Fibroblast of skin of scalp (primary cell): Measurements from ENCODE around the gene PCDHGA4. TPM values are rescaled to one million over a fixed set of nuclear protein-coding genes. Genes with fewer than 3 reads are reported as not detected.
"Not testable (repeated sequence)": the region's sequence is repeated elsewhere in the genome, so short reads cannot be mapped to it uniquely, and the experiment has no call there.

Source experiments
- DNase-seq: peaks from one replicate; pipeline ENCODE4 v3.0.0-alpha.2; 2013
- polyA plus RNA-seq, 2 experiments: library from polyadenylated mRNA; unstranded; fragments of 120-200 nt; gene quantifications; one replicate each; pipeline ENCODE4 v1.2.1, GENCODE V29; 2013; ENCODE audit not compliant: insufficient read length in 2 of 2

PCDHGA4 gene
- polyA plus RNA-seq (2013, experiment 1 of 2; ENCODE audit: insufficient read length), result 3.5 TPM
- polyA plus RNA-seq (2013, experiment 2 of 2; ENCODE audit: insufficient read length), result 3.5 TPM

- peak; percentile 27 for DNase-seq
These were observed at the start of gene PCDHGA4 for GRCh38 chr5:141354900-141355469. Gene PCDHGA4 (plus strand): TSS chr5:141355021. CDS start chr5:141355108, 87 bp downstream.

DNA sequence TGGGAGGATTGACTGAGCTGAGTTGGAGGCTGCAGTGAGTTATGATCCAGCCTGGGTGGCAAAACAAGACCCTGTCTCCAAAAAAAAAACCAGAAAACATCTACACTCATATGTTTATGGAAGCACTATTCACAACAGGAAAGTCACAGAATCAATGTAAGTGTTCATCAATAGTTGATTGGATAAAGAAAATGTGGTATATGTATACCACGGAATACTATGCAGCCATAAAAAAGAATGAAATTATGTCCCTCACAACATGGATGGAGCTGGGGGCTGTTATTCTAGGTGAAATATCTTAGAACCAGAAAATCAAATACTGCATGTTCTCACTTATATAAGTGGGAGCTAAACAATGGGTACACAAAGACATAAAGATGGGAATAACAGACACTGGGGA lies 48.2 kb upstream of the PCDHGA4 start:
- no peak for DNase-seq

GRCh38 chr5:141313711-141314110 lies 41.1 kb upstream of the PCDHGA4 start:
- no peak for DNase-seq

- not testable (repeated sequence) for DNase-seq
These were observed 37.9 kb upstream of the PCDHGA4 start for GRCh38 chr5:141316963-141317362.

DNA sequence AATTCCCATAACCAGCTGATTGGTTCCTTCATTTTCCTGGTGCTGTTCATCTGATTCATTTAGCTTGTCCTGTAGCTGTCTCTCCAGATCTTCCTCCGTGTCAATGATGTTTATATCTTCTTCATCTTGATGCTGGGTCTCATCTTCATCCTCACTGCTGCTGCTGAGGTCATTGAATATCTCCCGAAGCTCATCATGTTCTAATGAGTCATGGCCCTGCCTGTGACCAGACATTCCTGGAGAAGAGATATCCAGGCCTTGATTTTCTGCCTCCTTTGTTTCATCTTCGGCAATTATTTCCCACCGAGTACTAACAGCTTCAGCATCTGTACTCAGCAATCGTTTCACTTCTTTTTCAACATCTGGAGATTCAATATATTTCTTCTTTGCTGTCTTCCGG lies 35.6 kb upstream of the PCDHGA4 start:
- no peak for DNase-seq

DNA sequence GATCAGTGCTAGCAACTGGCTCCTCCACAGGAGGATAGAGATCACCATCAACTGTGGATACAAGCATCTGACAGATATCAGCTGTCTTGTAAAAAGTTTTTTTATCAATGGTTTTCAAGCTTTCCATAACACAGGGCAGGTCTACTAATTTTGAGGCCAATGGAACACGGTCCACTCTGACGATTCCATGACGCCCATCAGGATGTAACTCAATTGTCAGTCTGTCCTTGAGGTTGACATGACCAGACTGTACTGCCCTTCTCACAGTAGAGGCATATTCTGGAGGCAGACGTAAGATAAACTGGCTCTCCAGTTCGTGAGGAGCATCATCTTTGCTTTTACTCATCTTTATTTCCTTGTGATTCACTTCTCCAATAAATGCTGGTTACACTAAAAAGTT lies 35.1 kb upstream of the PCDHGA4 start:
- DNase-seq, result no peak

DNA sequence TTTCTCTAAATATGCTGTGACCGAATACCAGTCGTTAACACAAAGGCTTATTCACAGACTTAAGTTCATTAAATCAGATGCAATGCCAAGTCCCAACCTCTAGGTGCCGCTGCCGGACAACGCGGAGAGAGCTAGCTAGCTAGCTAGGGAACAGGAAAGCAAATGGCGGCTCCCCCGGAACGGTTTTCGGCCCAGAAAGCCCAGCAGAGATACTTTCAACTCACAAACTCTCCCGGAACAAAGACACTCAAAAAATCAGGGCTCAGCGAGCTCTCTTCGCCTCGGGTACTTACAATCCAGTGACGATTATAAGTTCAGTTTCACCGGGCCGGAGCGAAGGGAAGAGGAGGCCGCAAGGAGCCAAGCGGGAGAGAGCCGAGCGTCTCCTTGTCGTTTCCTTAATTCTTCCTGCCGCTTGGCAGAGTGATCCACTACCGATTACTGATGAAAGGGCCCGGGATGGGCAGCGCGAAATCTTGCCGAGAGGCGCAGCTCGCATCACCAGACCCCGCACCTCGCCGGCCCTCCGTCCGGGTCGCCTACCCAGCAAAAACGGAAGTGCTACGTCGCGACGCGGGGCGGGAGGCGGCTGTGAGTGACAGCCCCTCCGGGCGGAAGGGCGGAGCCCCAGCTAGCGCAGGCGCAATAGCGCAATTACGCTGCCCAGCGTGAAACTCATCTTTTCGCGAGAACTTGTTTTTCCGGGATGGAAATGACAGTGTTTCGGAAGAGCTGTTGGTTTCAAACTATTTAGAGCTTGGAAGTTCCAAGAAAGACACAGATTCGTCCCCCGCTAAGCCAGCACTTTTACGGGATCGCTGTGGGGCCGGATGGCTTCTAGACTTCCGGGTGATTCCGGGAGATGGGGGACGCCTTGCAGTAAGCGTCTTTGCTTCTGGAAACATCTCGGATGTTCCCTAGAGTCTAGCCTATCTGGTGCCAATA lies 34.3 kb upstream of the PCDHGA4 start, which contains the start of gene TAF7:
Gene TAF7 (minus strand): TSS at position 560 of the 945 bp plus-strand sequence. CDS start 740 bp downstream, outside the sequence.
- peak; percentile 94 for DNase-seq

DNA sequence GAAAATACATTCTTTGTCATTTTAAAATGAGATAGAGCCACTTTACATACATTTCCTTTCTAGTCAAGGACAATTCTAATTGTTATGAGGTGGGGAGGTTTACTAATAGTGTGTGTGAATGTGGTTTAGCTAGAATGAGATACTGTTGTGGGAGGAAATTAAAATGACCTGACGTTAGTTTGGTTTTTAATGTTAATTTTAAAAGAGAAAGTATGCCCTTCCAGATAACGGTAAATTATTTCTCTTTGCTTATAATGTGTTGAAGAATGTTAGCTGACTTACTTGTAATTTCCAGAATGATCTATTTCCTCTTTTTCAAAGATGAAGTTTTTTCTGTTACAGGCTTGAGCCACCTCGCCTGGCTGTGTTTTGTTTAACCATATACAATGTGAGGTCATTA lies 32.6 kb upstream of the PCDHGA4 start:
- DNase-seq, result no peak

DNA sequence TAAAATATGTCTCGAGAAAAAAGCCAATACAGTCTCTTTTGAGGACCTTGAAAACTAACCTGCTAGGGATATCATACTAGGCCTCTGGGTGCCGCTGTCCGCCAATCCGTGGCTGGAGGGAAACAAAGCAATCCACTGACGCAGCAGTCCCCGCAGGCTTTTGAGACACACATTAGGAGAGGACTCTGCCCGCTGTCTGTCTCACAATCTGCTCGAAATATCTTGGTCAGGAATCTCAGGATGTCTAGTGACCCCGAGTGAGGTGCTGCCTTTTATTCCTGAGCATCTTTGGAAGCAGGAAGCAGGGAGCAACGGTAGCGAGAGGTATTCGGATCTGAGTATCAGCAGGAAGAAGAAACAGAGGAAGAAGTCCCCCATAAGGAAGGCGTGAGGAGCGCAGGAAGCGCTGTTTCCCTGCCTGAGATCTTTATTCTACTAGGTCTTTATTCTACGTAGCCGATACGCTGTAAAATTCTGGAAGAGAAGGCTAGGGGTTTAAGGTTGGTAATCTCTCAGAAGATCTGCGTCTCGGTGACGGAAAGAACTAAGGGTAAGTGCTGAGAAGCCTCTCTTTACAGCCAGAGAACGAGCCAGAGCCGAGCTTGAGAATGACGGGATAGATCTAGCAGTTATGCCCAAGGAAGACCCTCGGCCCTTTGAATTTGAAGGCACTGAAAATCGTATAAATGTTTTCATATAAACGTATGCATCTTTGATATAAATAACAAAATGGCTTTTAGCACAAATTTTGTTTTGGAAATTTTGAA lies 28.6 kb upstream of the PCDHGA4 start:
- peak; percentile 76 for DNase-seq

- DNase-seq, result no peak
These were observed 26.6 kb upstream of the PCDHGA4 start for GRCh38 chr5:141328231-141328630.

GRCh38 chr5:141330299-141331080 lies 24.3 kb upstream of the PCDHGA4 start, which contains the start of gene PCDHGA1:
Gene PCDHGA1 (plus strand): TSS chr5:141330514.
- DNase-seq, result peak; percentile 36

DNA sequence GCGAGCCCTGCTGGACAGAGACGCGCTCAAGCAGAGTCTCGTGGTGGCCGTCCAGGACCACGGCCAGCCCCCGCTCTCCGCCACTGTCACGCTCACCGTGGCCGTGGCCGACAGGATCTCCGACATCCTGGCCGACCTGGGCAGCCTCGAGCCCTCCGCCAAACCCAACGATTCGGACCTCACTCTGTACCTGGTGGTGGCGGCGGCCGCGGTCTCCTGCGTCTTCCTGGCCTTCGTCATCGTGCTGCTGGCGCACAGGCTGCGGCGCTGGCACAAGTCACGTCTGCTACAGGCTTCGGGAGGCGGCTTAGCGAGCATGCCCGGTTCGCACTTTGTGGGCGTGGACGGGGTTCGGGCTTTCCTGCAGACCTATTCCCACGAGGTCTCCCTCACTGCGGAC lies 22.2 kb upstream of the PCDHGA4 start:
- not testable (repeated sequence) for DNase-seq

DNA sequence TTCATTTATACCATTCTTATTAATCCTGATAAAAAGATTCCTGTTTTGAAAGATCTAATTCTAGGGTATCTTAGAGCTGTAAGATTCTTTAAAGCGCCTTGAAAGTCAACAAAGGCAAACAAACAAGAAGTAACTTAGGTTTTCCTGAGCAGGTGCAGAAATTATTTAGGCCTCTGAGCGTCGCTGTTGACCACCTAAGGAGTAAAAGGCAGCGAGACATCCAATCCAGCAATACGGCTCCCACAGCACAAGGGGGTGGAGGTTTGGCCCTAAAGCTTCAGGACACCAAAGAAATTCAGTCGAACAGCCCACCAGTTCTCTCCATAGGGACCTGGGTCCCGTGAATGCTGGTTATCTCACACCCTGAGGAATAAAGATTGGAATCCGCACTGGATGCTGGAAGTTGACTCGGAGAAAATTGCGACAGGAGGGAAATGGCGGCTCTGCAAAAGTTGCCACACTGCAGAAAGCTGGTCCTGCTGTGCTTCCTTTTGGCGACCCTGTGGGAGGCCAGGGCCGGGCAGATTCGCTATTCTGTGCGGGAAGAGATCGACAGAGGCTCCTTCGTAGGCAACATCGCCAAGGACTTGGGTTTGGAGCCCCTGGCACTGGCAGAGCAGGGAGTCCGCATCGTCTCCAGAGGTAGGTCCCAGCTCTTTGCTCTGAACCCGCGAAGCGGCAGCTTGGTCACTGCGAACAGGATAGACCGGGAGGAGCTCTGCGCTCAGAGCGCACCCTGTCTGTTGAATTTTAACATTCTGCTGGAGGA lies 16.1 kb upstream of the PCDHGA4 start, which contains the start of gene PCDHGA2:
Gene PCDHGA2 (plus strand): TSS at position 223 of the 769 bp plus-strand sequence.
- DNase-seq, result peak; percentile 65

DNA sequence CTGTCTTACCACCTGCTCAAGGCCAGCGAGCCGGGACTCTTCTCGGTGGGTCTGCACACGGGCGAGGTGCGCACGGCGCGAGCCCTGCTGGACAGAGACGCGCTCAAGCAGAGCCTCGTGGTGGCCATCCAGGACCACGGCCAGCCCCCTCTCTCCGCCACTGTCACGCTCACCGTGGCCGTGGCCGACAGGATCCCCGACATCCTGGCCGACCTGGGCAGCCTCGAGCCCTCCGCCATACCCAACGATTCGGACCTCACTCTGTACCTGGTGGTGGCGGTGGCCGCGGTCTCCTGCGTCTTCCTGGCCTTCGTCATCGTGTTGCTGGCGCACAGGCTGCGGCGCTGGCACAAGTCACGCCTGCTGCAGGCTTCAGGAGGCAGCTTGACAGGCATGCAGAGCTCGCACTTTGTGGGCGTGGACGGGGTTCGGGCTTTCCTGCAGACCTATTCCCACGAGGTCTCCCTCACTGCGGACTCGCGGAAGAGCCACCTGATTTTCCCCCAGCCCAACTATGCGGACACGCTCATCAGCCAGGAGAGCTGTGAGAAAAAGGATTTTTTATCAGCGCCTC lies 14.0 kb upstream of the PCDHGA4 start:
- DNase-seq, result not testable (repeated sequence)

DNA sequence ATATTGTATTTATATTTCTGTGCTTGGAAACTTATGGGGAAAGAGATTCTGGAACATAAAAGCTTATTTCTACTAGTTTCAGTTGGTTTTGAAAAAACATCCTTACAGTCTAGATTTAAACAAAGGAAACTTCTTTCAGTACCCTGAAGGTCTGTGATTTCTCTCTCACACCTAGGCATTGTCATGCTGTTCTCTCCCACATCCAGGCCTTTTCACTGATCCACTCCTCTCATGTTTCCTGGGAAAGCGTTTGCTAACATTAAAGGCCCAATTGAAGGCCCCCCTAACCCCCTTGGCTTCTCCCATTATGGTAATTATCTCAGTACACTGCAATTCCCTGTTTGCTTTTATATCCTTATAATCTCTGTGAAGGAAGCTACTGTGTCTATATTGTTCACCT lies 12.0 kb upstream of the PCDHGA4 start:
- DNase-seq, result no peak

- DNase-seq, result peak; percentile 64
These were observed 11.4 kb upstream of the PCDHGA4 start, which contains the start of gene PCDHGA3 for GRCh38 chr5:141343242-141343952. Gene PCDHGA3 (plus strand): TSS chr5:141343829. CDS start chr5:141344034, 205 bp downstream.

DNA sequence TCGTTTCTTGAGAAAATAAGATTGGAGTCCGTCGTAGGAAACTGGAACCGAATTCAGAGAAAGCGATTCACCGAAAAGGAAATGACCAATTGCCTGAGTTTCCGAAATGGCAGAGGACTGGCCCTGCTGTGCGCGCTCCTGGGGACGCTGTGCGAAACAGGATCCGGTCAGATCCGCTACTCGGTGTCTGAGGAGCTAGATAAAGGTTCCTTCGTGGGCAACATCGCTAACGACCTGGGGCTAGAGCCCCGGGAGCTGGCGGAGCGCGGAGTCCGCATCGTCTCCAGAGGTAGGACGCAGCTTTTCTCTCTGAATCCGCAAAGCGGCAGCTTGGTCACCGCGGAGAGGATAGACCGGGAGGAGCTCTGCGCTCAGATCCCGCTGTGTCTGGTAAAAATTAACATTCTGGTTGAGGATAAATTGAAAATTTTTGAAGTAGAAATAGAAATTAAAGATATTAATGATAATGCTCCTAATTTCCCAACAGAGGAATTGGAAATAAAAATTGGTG lies 10.8 kb upstream of the PCDHGA4 start:
- DNase-seq, result no peak

GRCh38 chr5:141345327-141345726 lies 9.5 kb upstream of the PCDHGA4 start:
- no peak for DNase-seq

GRCh38 chr5:141346017-141346416 lies 8.8 kb upstream of the PCDHGA4 start:
- not testable (repeated sequence) for DNase-seq
